Right atrium auricular region (tissue), 2 donors: ENCODE measurements around the gene BCCIP. TPM values are rescaled to one million over a fixed set of nuclear protein-coding genes. Genes with fewer than 3 reads are reported as not detected.

Experiments
- DNase-seq: peaks from one replicate; pipeline ENCODE4 v3.0.0-alpha.2; 2019; ENCODE audit warnings: low spot score
- H3K27ac ChIP-seq, 2 donors: fragments of 200-600 bp; sonication (generic); 1 replicate in 1 of 2; 2 replicates in 1 of 2; pipeline ENCODE4 v1.5.1; 2016 to 2019
- H3K27me3 ChIP-seq, 2 donors: fragments of 200-600 bp; sonication (generic); one replicate each; pipeline versions ENCODE4 v1.5.1 to v1.6.0; 2017 to 2019
- H3K36me3 ChIP-seq: fragments of 200-600 bp; sonication (generic); one replicate; pipeline ENCODE4 v1.5.1; 2016
- H3K4me1 ChIP-seq, 2 donors: fragments of 200-600 bp; sonication (generic); one replicate each; pipeline versions ENCODE4 v1.5.1 to v1.6.0; 2017 to 2019
- H3K4me3 ChIP-seq, 2 donors: fragments of 200-600 bp; sonication (generic); 1 replicate in 1 of 2; 2 replicates in 1 of 2; pipeline ENCODE4 v1.5.1; 2017 to 2019; ENCODE audit warnings: mild to moderate bottlenecking in 1 of 2, moderate library complexity in 1 of 2
- H3K9me3 ChIP-seq, 2 donors: fragments of 200-600 bp; sonication (generic); one replicate each; pipeline ENCODE4 v1.5.1; 2019
- CTCF ChIP-seq, 2 donors: fragments of 200-600 bp; sonication (generic); IDR thresholded peaks; one replicate each; pipeline ENCODE4 v1.5.1; 2019; ENCODE audit warnings: antibody characterized with exemption in 2 of 2
- total RNA-seq, 2 donors: library from RNA; depleted of rRNA; stranded (reverse); fragments of >200 nt; gene quantifications; one replicate each; pipeline ENCODE4 v1.1.0, GENCODE V29; 2016

Gene BCCIP
- total RNA-seq, 2 donors from 2014 or later = 34.1 to 37.3 TPM

GRCh38 chr10:125815764-125816163 lies 7.6 kb upstream of the BCCIP start:
- no peaks in the 10 kb centered on the region for H3K9me3 ChIP-seq
- no peak overlapping the region for H3K4me3 ChIP-seq
- H3K36me3 ChIP-seq = peaks cover 44% of the 10 kb centered on the region
- H3K4me1 ChIP-seq = no peaks in the 10 kb centered on the region
- no peak for DNase-seq
- TF ChIP-seq CTCF (IDR thresholded peaks at IDR 0.05) = no peak
- no peak overlapping the region for H3K27ac ChIP-seq
- no peaks in the 10 kb centered on the region for H3K27me3 ChIP-seq

GRCh38 chr10:125816548-125816947 lies 6.8 kb upstream of the BCCIP start:
- H3K4me1 ChIP-seq = peaks cover 0 to under 1% of the 10 kb centered on the region in 2 donors
- H3K27ac ChIP-seq = no peak overlapping the region
- no peaks in the 10 kb centered on the region for H3K27me3 ChIP-seq
- DNase-seq = no peak
- no peaks in the 10 kb centered on the region for H3K9me3 ChIP-seq
- H3K36me3 ChIP-seq = peaks cover 36% of the 10 kb centered on the region
- no peak overlapping the region for H3K4me3 ChIP-seq
- TF ChIP-seq CTCF (IDR thresholded peaks at IDR 0.05) = no peak

GRCh38 chr10:125817337-125817946 lies 5.9 kb upstream of the BCCIP start:
- no peak overlapping the region for H3K27ac ChIP-seq
- H3K36me3 ChIP-seq = peaks cover 28% of the 10 kb centered on the region
- H3K4me3 ChIP-seq = no peak overlapping the region
- H3K4me1 ChIP-seq = peaks cover 0 to 10% of the 10 kb centered on the region in 2 donors
- no peaks in the 10 kb centered on the region for H3K27me3 ChIP-seq
- TF ChIP-seq CTCF (IDR thresholded peaks at IDR 0.05) = no peak
- DNase-seq = no peak
- no peaks in the 10 kb centered on the region for H3K9me3 ChIP-seq

- Histone ChIP-seq H3K4me1 (peaks cover 0 to 31% of the 10 kb centered on the region in 2 donors), H3K4me3 (no peak overlapping the region), H3K36me3 (peaks cover 4% of the 10 kb centered on the region), H3K27me3 (no peaks in the 10 kb centered on the region), H3K27ac (no peak overlapping the region), H3K9me3 (no peaks in the 10 kb centered on the region)
- no peak for TF ChIP-seq CTCF (IDR thresholded peaks at IDR 0.05)
- DNase-seq = no peak
These were observed 2.6 kb upstream of the BCCIP start for GRCh38 chr10:125820701-125821100.

GRCh38 chr10:125823663-125824251 lies 411 bp downstream of the BCCIP start:
- no peak for TF ChIP-seq CTCF (IDR thresholded peaks at IDR 0.05)
- Histone ChIP-seq H3K27me3 (no peaks in the 10 kb centered on the region), H3K27ac (peak overlapping the region; percentile 80 to 88), H3K9me3 (no peaks in the 10 kb centered on the region), H3K36me3 (peaks cover 28% of the 10 kb centered on the region), H3K4me1 (peaks cover 0 to 32% of the 10 kb centered on the region in 2 donors), H3K4me3 (peak overlapping the region; percentile 85 to 98)
- no peak for DNase-seq
